Epidermal melanocyte (primary cell): ENCODE measurements around the gene ATP8B4.
"Not testable (repeated sequence)": the region's sequence is repeated elsewhere in the genome, so short reads cannot be mapped to it uniquely, and the experiment has no call there.

Experiments
- DNase-seq: peaks from one replicate; pipeline ENCODE4 v3.0.0; 2011; ENCODE audit warnings: low spot score; ENCODE audit not compliant: insufficient read length

ATP8B4 gene

GRCh38 chr15:50109076-50109987, 9.7 kb downstream of the ATP8B4 start:
- no peak for DNase-seq

GRCh38 chr15:50108461-50108860, 10.6 kb downstream of the ATP8B4 start:
- no peak for DNase-seq

- DNase-seq = no peak
Measured at GRCh38 chr15:50107591-50108408, 11.2 kb downstream of the ATP8B4 start.

- DNase-seq = no peak
Measured at GRCh38 chr15:50107157-50107556, 11.9 kb downstream of the ATP8B4 start.

- no peak for DNase-seq
Measured at GRCh38 chr15:50106457-50106856, 12.6 kb downstream of the ATP8B4 start.

- DNase-seq = no peak
Measured at GRCh38 chr15:50100486-50100885, 18.5 kb downstream of the ATP8B4 start.

GRCh38 chr15:50098545-50098944, 20.5 kb downstream of the ATP8B4 start:
- no peak for DNase-seq

- no peak for DNase-seq
Measured at GRCh38 chr15:50095938-50096821, 22.9 kb downstream of the ATP8B4 start.

- not testable (repeated sequence) for DNase-seq
Measured at GRCh38 chr15:50089386-50089785, 29.6 kb downstream of the ATP8B4 start.

GRCh38 chr15:50084932-50085331, 34.1 kb downstream of the ATP8B4 start:
- DNase-seq = no peak

GRCh38 chr15:50083424-50084025, 35.5 kb downstream of the ATP8B4 start:
- no peak for DNase-seq

- no peak for DNase-seq
Measured at GRCh38 chr15:50082066-50082465, 37.0 kb downstream of the ATP8B4 start.

GRCh38 chr15:50077651-50078050, 41.4 kb downstream of the ATP8B4 start:
- no peak for DNase-seq

GRCh38 chr15:50077176-50077575, 41.9 kb downstream of the ATP8B4 start:
- no peak for DNase-seq

- DNase-seq = no peak
Measured at GRCh38 chr15:50075319-50075718, 43.7 kb downstream of the ATP8B4 start.

GRCh38 chr15:50071551-50072258, 47.3 kb downstream of the ATP8B4 start:
- no peak for DNase-seq

- no peak for DNase-seq
Measured at GRCh38 chr15:50068016-50068415, 51.0 kb downstream of the ATP8B4 start.

- no peak for DNase-seq
Measured at GRCh38 chr15:50067254-50067653, 51.8 kb downstream of the ATP8B4 start.

- DNase-seq = no peak
Measured at GRCh38 chr15:50066666-50067065, 52.4 kb downstream of the ATP8B4 start.

- no peak for DNase-seq
Measured at GRCh38 chr15:50066202-50066601, 52.8 kb downstream of the ATP8B4 start.
